Sigmoid colon (tissue), 7 donors: ENCODE measurements around the gene DNAH12. TPM values are rescaled to one million over a fixed set of nuclear protein-coding genes. Genes with fewer than 3 reads are reported as not detected.
"Not testable (repeated sequence)": the region's sequence is repeated elsewhere in the genome, so short reads cannot be mapped to it uniquely, and the experiment has no call there.

Experiments used
- DNase-seq: peaks from one replicate; pipeline ENCODE4 v3.0.0-alpha.2; 2019
- H3K27ac ChIP-seq, 4 donors: fragments of 200-600 bp; sonication (generic); one replicate each; pipeline ENCODE4 v1.5.1; 2016 to 2019; ENCODE audit warnings: mild to moderate bottlenecking in 1 of 4
- H3K27me3 ChIP-seq, 3 donors: fragments of 200-600 bp; sonication (generic); one replicate each; pipeline ENCODE4 v1.5.1; 2019; ENCODE audit warnings: mild to moderate bottlenecking in 1 of 3
- H3K36me3 ChIP-seq, 4 donors: fragments of 200-600 bp; sonication (generic); one replicate each; pipeline ENCODE4 v1.5.1; 2016 to 2019
- H3K4me1 ChIP-seq, 4 donors: fragments of 200-600 bp; sonication (generic); one replicate each; pipeline ENCODE4 v1.5.1; 2017 to 2019
- H3K4me3 ChIP-seq, 4 donors: fragments of 200-600 bp; sonication (generic); one replicate each; pipeline ENCODE4 v1.5.1; 2017 to 2019; ENCODE audit warnings: mild to moderate bottlenecking in 2 of 4, moderate library complexity in 1 of 4
- H3K9me3 ChIP-seq, 4 donors: fragments of 200-600 bp in 3 of 4; sonication (generic) in 3 of 4; one replicate each; pipeline versions ENCODE4 v1.5.1 to v1.6.1; 2013 to 2019
- CTCF ChIP-seq, 4 experiments: fragments of 450-650 bp in 3 of 4; fragments of 200-600 bp in 1 of 4; IDR thresholded peaks; one replicate each; pipeline ENCODE4 v1.5.1; 2016 to 2019; ENCODE audit warnings: antibody characterized with exemption in 4 of 4, mild to moderate bottlenecking in 3 of 4, moderate library complexity in 2 of 4
- EP300 ChIP-seq, 4 donors: sonication (generic); formaldehyde crosslinking; IDR thresholded peaks; one replicate each; pipeline ENCODE4 v1.6.1; 2017; ENCODE audit warnings: antibody characterized with exemption in 4 of 4
- POLR2A ChIP-seq, 2 donors: fragments of 450-650 bp; IDR thresholded peaks; one replicate each; pipeline ENCODE4 v1.6.1; 2016; ENCODE audit warnings: antibody characterized with exemption in 2 of 2, mild to moderate bottlenecking in 2 of 2, moderate library complexity in 2 of 2
- POLR2AphosphoS5 ChIP-seq, 4 donors: sonication (generic); formaldehyde crosslinking; IDR thresholded peaks; one replicate each; pipeline ENCODE4 v1.6.1; 2017; ENCODE audit warnings: antibody characterized with exemption in 4 of 4
- WGBS, 2 donors: extraction: QIAGEN DNeasy Blood & Tissue Kit; methylation state at CpG; one replicate each; pipeline ENCODE4 v1.1.7; 2013; 5-methylcytosine and 5-hydroxymethylcytosine counted together
- intact Hi-C: fragments of 100-400 bp; cut with DNase I; formaldehyde crosslinking; loops from one replicate; pipeline ENCODE4 v1.15.1; 2023
- polyA plus RNA-seq, 3 donors: library from polyadenylated mRNA; stranded (reverse); fragments of 200-250 nt; gene quantifications; one replicate each; pipeline ENCODE4 v1.2.3, GENCODE V29; 2013
- total RNA-seq, 4 donors: library from RNA; depleted of rRNA; stranded (reverse); fragments of >200 nt; gene quantifications; one replicate each; pipeline ENCODE4 v1.1.0, GENCODE V29; 2016
- donor health status: healthy with polysubstance abuse.
- donor health status: Bipolar disorder and iron deficiency.
- donor health status: healthy.

DNAH12 gene
- total and polyA plus RNA-seq, 7 donors: 0.16 to 0.28 (median 0.27) TPM; not detected in 4

GRCh38 chr3:57314204-57314603 is 229.9 kb downstream of the DNAH12 start:
- Histone ChIP-seq H3K9me3 (no peaks in the 10 kb centered on the region), H3K36me3 (no peaks in the 10 kb centered on the region), H3K4me3 (no peak overlapping the region), H3K27me3 (no peaks in the 10 kb centered on the region), H3K4me1 (no peaks in the 10 kb centered on the region), H3K27ac (no peak overlapping the region)
- DNase-seq: no peak
- intact Hi-C loops: no loop called here
- 96% methylated on average over 3 of the region's 3 CpGs for WGBS, 2 donors
- no peak for TF ChIP-seq POLR2A (IDR thresholded peaks at IDR 0.05)
- TF ChIP-seq POLR2AphosphoS5 (IDR thresholded peaks at IDR 0.05): no peak
- no peak for TF ChIP-seq EP300 (IDR thresholded peaks at IDR 0.05)
- no peak for TF ChIP-seq CTCF (IDR thresholded peaks at IDR 0.05)

- H3K4me3 ChIP-seq: no peak overlapping the region
- DNase-seq: no peak
- no peaks in the 10 kb centered on the region for H3K4me1 ChIP-seq
- no peaks in the 10 kb centered on the region for H3K9me3 ChIP-seq
- no peak for TF ChIP-seq EP300 (IDR thresholded peaks at IDR 0.05)
- TF ChIP-seq POLR2AphosphoS5 (IDR thresholded peaks at IDR 0.05): no peak
- TF ChIP-seq CTCF (IDR thresholded peaks at IDR 0.05): no peak
- no peak for TF ChIP-seq POLR2A (IDR thresholded peaks at IDR 0.05)
- no peaks in the 10 kb centered on the region for H3K36me3 ChIP-seq
- intact Hi-C loops: no loop called here
- H3K27me3 ChIP-seq: no peaks in the 10 kb centered on the region
- H3K27ac ChIP-seq: no peak overlapping the region
- 51 to 57% methylated on average over 3 of the region's 3 CpGs for WGBS, 2 donors
These were observed 234.3 kb downstream of the DNAH12 start for GRCh38 chr3:57309769-57310360.

- intact Hi-C loops, H3K4me3 ChIP-seq, H3K27ac ChIP-seq, H3K9me3 ChIP-seq, H3K4me1 ChIP-seq, H3K36me3 ChIP-seq, H3K27me3 ChIP-seq, DNase-seq: not testable (repeated sequence)
- 94 to 96% methylated on average over 7 of the region's 7 CpGs for WGBS, 2 donors
These were observed 240.6 kb downstream of the DNAH12 start for GRCh38 chr3:57303520-57303919.

GRCh38 chr3:57298041-57298440 is 246.1 kb downstream of the DNAH12 start:
- Histone ChIP-seq H3K36me3 (no peaks in the 10 kb centered on the region), H3K9me3 (no peaks in the 10 kb centered on the region), H3K4me1 (no peaks in the 10 kb centered on the region), H3K27ac (no peak overlapping the region), H3K4me3 (no peak overlapping the region), H3K27me3 (no peaks in the 10 kb centered on the region)
- WGBS, 2 donors: 95 to 96% methylated on average over 1 of the region's 1 CpG
- intact Hi-C loops: no loop called here
- TF ChIP-seq POLR2A (IDR thresholded peaks at IDR 0.05): no peak
- no peak for TF ChIP-seq CTCF (IDR thresholded peaks at IDR 0.05)
- no peak for TF ChIP-seq POLR2AphosphoS5 (IDR thresholded peaks at IDR 0.05)
- no peak for TF ChIP-seq EP300 (IDR thresholded peaks at IDR 0.05)
- DNase-seq: no peak

GRCh38 chr3:57292897-57293526 is 251.1 kb downstream of the DNAH12 start:
- Histone ChIP-seq H3K9me3 (no peaks in the 10 kb centered on the region), H3K4me3 (no peak overlapping the region), H3K27ac (no peak overlapping the region), H3K4me1 (no peaks in the 10 kb centered on the region), H3K36me3 (no peaks in the 10 kb centered on the region), H3K27me3 (no peaks in the 10 kb centered on the region)
- DNase-seq: no peak
- TF ChIP-seq POLR2AphosphoS5 (IDR thresholded peaks at IDR 0.05): no peak
- no peak for TF ChIP-seq CTCF (IDR thresholded peaks at IDR 0.05)
- TF ChIP-seq POLR2A (IDR thresholded peaks at IDR 0.05): no peak
- no peak for TF ChIP-seq EP300 (IDR thresholded peaks at IDR 0.05)
- 93 to 94% methylated on average over 4 of the region's 4 CpGs for WGBS, 2 donors
- intact Hi-C loops: no loop called here
